Endometrial microvascular endothelial cells (primary cell): Measurements from ENCODE around the gene ARFGAP1. TPM values are rescaled to one million over a fixed set of nuclear protein-coding genes. Genes with fewer than 3 reads are reported as not detected.

Source experiments
- in situ Hi-C: cut with HindIII; loops from 2 replicates; pipeline ENCODE4 v1.10.0; 2017; ENCODE audit warnings: low sequenced_read_pairs, low pct_unique_long_range_greater_than_20kb; ENCODE audit errors: inconsistent ontology term
- total RNA-seq: library from RNA; depleted of rRNA; stranded (reverse); fragments of >200 nt; gene quantifications from one replicate; pipeline ENCODE4 v1.2.3, GENCODE V29; 2015; ENCODE audit errors: inconsistent ontology term

Gene ARFGAP1
- total RNA-seq, 1 donor from 2014 or later = 51.9 TPM

DNA sequence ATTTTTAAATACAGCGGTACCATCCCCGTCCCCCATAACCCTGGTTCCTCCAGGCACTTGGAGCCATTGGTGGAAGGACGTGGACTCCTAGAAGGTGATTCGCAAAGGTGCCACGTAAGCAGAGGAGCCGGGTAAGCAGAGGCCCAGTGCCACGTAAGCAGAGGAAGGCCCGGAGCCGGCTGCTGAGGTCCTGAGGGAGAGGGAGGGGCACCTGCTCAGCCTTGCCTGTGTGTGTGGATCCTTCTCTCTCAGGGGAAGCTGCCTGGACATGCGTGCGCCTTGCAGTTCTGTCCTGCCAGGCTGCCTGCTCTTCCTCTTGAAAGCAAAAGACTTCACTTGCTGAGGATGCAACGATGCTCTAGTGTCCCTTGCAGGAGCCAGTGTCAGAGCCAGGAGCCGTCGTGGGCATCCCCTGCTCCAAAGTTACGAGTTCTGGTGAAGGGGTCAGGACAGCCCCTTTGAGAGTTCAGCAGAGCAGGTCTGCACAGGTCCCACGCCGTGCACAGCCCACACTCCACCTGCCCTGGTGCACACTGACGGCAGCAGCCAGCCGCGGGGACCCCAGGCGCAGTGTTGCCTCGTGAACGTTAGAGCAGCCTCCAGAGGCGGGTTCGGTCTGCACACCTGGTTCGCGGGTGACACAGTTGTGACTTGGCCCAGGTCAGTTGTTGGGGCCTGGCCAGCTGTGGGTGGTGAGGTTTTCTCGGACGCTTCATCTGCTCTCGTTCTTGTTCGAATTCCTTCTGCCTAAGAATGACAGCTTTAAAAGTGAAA, 16.5 kb upstream of the ARFGAP1 start:
- in situ Hi-C loops = no loop called here

DNA sequence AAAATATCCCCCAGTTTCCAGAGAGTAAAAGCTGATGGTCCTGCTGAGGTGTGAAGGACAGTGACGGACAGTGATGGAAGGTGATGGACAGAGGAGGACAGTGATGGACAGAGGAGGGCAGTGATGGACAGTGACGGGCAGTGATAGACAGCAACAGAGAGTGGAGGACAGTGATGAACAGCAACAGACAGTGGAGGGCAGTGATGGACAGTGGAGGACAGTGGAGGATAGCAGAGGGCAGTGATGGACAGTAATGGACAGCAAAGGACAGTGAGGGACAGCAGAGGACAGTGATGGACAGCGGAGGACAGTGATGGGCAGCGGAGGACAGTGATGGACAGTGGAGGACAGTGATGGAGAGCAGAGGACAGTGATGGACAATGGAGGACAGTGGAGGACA, 15.7 kb upstream of the ARFGAP1 start:
- in situ Hi-C loops = no loop called here

DNA sequence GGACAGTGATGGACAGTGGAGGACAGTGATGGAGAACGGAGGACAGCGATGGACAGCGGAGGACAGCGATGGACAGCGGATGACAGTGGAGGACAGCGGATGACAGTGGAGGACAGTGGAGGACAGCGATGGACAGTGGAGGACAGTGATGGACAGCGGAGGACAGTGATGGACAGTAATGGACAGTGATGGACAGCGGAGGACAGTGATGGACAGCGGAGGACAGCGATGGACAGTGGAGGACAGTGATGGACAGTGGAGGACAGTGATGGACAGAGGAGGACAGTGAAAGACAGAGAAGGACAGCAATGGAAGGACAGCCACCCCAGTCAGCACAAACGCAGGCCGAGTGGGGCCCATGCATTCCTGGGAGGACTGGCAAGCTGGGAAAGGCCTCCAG, 15.0 kb upstream of the ARFGAP1 start:
- in situ Hi-C loops = no loop called here

DNA sequence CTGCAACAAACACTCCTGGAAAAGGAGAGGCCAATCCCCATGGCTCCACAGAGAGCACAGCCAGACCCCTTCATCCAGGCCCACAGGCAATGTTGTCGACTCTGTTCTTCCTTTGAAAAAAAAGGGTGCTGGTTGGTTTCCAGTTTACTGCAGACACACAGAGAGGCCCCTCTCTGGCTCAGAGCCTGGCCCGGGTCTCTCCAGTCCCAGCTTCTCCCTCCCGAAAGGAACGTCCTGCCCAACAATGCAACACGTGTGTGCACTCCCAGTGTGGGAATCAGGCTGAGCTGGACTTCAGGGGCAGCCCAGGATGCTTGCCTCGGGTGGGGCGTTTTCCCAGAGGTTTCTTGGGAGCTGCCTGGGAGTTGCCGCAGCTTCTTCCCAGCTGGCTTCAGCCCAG, 13.8 kb upstream of the ARFGAP1 start:
- in situ Hi-C loops = no loop called here

DNA sequence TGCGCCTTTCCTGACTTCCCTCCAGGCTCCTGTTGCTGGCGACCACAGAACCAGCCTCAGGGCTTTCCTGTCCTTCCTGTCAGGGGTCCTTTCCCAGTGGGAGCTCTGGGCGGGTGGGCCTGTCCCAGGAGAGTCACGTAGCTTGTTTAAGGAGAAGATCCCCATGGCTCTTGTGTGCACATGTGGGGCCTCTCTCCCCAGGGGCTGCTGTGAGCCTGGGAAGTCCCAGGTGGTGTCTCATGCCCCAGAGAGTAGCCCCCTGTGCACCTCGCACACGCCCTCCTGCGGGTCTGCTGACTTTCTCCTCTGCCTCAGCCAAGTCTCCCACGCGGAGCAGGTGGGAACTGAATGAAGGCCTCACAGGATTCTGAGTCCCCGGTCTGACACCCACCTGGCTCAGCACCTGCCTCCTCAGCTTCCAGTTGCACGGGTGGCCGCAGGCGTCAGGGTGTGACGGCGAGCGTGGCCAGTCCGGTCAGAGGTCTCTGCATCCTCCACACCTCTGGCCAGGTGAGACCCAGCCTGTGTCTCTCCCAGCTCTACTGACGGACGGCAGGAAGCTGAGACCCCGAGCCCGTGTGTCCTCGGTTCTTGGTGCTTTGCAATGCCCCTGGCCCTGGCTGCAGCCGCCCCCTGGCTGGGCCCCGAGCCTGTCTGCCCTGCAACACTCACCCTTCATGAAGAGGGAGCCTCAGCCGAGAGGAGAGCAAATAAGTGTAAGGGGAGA, 12.7 kb upstream of the ARFGAP1 start:
- in situ Hi-C loops = no loop called here

DNA sequence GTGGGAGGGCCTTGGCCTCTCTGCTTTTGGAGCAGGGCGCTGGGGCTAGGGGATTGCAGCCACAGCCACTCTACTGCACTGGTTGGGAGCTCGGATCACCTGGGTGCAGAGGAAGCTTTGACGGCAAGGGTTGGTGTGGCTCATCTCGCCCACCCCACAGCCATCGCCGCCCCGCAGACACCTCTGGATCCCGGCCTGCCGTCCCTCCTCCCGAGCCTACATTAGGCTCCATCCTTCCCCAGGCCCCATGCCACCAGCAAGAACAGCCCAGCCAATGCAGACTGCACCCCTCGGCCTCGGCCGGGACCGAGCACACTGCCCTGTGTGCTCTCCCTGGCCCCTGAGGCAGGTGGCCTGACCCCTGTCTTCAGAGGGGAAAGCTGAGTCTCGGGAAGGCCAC, 12.1 kb upstream of the ARFGAP1 start:
- in situ Hi-C loops = no loop called here

DNA sequence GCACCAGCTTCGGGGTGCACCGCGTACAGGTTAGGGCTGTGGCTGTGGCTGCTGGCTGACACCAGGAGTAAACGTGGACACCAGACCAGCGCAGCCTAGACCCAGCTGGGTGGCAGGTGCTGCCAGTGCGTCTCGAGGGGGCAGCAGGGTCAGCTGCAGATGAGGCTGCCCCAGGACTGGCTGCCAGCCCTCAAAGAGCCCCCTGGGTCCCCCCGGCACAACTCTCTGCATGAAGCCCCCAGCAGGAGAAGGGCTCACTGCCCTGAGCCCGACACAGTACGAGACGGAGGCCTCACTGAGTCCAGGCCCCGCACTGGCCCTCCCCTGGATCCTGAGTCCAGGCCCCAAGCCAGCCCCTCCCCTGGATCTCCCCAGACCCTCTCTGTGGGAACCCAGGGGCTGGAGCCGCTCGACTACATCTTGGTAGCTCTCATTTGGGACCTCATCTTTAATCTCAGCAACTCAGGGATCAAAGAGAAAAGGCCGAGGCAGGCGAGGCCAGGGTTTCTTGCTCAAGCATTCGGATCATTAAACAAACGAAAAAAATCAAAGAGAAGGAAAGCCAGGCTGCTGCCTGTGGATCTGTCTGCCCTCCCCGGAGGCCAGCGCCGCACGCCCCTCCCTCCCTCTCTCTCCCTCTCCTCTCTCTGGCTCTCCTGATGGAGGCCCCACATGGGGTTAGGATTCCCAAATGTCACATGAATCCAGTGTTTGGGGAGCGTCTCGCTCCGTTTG, 11.4 kb upstream of the ARFGAP1 start:
- in situ Hi-C loops = no loop called here

DNA sequence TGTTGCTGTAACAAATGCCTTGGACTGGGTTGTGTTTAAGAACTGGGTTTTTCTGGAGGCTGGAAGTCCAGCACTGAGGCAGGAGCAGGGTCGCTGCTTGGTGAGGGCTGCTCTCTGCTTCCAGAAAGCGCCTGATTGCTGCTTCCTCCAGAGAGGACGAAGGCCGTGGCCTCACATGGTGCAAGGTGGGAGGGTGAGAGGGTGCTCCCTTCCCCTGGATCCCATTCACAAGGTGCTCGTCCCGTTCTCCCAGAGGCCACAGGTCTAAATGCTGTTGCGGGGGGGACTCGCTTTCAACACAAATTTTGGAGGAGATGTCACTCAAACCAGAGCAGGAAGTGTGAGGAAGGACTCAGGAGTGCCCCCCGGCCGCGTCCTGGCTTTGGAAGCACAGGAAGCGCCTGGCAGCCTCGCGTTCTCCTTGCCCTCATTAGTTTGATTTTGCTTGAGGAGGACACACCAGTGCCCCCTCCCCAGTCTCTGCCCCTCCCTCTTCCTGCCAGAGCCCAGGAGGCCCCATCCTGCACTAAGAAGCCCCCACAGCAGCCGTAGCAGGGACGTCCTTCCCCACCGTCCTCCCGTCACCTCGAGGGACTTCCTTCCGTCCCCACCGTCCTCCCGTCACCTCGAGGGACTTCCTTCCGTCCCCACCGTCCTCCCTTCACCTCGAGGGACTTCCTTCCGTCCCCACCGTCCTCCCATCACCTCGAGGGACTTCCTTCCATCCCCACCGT, 10.7 kb upstream of the ARFGAP1 start:
- in situ Hi-C loops = no loop called here

DNA sequence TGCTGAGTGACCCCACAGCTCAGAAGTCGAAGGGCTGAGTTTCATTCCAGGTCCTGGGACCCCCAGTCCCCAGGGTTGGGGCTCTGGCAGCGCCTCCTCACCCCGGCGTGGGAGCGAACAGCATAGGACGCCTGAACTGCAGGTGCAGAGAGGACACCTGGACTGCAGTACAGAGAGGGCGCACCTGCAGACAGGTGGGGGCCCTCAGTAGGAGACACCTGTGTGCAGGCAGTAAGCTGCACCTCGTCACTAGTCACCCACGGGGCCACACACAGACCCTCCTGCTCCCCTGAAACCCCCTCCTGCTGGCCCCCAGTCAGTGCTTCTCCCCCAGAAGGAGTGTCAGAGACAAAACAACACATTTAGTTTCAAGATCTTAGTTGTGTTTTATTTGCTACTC, 9.8 kb upstream of the ARFGAP1 start:
- in situ Hi-C loops = no loop called here

DNA sequence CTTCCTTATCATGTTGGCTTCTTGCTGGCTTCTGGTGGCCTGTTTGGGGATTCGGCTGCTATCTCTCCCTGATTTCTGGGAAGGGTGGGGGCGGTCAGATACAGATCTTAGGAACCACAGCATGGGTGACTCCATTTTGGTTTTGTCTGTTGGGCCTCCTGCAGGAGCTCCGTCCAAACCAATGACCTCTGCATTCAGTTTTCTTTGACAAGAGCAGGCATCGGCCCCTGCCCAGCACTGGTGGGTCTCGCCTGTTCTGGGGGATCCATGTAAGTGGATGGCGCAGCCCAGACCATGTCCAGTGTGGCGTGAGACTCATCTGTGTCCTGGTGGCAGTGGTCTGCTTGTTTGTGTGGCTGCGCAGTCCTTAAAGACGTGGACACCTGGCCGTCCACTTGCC, 8.6 kb upstream of the ARFGAP1 start:
- in situ Hi-C loops = no loop called here

DNA sequence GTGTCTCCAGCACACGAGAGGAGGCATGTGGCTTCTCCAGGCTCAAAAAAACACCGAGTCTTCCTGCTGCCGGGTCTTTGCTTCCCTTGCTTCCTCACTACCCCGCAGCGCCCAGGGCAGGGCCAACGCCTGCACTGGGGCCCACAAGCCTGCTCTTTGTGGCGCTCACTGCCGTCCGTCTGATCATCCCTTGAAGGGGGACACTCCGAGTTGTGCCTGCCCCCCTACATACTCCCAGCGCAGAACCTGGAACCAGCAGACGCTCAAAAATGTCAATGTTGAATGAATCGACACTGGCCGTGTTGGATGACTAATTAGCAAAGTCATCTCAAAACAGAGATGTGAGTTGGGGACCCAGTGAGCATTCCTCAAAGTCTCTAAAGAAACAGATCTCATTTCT, 8.1 kb upstream of the ARFGAP1 start:
- in situ Hi-C loops = no loop called here

DNA sequence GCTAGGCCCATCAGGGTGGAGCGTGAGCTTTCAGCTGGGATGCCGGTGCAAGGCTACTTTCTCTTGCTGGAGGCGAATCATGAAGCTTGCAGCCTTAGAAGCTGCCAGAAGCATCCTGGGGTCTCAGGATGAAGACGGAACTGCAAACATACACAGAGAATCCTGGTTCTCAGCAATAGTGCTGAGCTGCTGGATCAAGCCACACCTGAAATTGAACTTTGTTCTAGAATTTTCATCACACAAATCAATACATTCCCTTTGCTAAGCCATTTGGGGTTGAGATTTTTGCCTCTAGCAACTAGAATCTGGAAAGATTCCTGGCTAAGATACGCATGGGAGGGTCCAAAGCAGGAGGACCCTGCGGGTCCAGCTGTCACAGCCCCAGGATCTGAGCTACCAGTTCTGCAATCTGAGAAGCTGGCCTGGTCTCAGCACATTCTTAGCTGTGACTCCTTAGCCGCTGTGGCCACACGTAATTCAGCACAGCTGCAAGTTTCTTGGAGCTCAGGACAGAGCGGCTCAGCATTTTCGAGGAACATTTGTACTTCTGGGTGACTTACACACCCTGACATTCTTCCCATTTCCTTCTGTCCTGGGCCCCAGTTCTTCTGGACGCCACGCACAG, 6.6 kb upstream of the ARFGAP1 start:
- in situ Hi-C loops = no loop called here

DNA sequence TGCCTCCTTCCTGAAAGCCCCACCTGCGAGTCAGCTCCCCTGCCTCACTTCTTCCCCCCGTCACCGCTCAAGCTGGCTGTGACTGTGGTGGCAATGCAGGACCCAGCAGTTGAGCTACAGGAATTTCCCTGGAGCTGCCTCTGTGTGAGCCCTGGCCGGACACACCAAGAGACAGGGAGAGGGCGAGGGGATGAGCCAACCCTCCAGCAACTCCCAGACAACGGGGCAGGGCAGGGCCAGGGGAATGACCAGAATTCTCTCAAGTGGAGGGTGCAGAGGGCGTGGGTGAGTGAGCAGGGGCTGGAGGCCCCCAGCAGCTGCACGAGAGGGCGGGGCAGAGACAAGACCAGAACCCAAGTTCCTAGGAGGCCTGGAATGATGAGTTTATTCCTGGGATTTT, 4.9 kb upstream of the ARFGAP1 start:
- in situ Hi-C loops = no loop called here

DNA sequence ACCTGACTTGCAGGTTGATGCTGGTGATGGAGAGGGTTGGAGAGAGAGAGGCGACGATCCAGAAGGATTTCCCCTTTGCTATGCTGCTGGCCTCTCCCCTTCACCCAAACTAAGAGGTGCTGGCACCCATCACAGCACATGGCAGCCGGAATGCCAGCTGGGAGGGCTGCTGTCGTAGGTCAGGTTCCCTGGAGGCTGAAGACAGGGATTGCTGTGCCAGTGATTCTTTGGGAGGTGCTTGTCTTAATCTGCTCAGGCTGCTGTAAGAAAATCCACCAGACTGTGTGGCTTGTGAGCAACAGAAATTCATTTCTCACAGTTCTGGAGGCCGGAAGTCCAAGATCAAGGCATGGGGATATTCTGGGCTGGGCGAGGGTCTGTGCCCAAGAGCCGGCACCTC, 4.4 kb upstream of the ARFGAP1 start:
- in situ Hi-C loops = no loop called here

DNA sequence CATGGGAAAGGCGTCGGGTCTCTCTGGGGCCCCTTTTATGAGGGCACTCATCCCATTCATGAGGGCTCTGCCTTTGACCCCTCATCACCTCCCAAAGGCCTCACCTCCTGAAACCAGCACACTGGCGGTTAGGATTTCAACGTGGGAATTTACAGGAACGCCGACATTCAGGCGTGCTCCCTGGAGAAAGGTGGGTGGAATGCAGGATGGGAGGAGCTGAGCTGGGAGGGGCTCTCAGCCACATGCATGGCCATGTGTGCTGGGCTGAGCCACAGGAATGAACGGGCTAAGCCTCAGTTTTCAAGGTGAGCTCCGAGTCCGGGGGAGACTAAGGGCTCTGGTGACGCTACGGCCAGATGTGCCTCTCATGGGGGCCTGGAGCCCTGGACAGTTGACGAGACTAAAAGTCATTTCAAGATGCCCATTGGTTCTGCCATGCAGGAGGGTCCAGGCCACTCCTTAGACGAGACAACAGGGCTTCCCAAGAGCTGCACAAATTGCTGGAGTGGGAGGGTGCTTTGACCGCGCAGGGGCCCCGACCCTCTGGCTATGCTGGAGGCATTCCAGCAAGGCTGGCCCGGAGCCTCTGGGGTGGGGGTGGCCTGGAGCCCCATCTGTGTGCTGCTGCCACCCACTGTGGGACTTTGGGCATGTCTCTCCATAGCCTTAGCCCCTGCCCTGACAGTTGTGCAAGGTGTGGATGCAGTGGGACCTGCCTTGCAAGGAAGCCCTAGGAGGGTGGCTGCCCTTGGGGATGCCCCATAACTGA, 3.8 kb upstream of the ARFGAP1 start:
- in situ Hi-C loops = no loop called here

DNA sequence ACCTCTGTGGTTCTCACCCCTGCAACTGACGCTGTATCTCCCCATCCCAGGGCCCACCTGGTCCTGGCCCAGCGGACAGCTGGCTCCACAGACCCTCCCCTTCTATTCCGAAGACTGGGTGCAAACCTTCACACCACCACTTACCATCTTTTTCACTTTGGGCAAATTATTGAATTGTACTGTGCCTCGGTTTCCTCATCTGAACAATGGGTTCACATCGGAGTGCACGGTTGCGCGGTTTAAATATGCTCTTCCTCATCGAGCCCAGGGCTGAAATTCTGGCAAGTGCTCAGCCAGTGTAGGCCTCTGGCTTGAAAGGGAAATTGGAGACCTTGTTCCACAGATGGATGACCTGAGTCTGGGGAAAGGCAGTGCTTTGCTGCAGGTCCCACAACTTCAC, 2.9 kb upstream of the ARFGAP1 start:
- in situ Hi-C loops = no loop called here

DNA sequence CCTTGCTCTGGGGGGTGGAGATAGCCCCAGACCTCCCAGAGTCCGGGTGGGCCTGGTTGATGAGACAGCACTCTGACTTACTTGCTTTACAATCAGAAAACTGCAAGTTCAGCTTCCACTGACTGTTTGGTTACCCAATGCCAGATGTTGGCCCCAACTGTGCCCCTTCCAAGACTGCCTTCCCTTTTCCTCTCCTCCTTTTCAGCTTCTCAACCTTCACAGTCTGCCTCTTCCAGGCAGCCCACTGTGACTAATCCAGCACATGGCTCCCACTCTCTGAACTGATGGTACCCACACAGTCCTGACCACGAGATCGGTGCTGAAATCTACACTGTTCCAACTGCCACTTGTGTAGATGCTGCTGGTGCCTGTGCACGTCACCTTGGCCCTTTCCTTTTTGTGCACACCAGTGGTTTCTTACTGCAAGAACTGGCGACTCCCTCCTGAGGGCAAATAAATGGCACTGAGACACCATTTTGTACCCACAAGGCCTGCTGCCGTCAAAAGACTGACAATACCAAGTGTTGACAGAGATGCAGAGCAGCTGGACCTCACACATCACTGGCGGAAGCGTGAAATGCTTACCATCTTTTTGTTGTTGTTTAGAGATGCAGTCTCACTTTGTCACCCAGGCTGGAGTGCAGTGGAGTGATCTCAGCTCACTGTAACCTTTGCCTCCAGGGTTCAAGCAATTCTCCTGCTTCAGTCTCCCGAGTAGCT, 1.8 kb upstream of the ARFGAP1 start:
- in situ Hi-C loops = no loop called here
